ENCODE results near the gene FIZ1.
"Not testable (repeated sequence)": the region's sequence is repeated elsewhere in the genome, so short reads cannot be mapped to it uniquely, and the experiment has no call there.

The FIZ1 gene

GRCh38 chr19:55594996-55595545 lies 4.2 kb downstream of the FIZ1 start:
- DNase-seq (ENCODE audit: low spot score): no peak

DNA sequence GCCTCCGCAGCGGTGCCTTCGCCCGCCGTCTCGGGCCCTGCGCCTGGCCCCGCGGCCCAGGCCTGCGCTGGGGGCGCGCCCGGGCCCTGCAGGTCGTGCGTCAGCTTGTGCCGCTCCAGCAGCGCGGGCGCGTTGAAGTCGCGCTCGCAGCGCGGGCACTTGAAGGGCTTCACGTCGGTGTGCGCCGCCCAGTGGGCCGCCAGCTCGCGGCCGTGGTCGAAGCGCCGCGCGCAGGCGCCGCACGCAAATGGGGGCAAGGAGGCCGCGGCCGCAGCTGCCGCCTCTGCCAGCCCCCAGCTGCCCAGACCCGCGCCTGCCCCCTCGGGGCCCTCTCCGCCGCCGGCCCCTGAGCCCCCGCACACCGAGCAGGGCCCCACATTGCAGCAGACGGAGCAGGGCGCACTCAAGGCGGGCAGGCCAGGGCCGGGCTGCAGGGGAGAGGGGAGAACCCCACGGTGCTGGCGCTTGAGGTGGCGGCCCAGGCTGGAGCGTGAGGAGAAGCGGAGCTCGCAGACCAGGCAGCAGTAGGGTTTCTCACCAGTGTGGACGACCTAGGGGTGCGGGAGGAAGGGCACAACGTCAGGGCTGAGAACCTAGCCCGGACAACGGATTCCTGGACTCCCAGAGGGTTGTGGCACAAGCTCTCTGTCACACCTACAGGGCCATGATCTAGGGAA lies 6.1 kb downstream of the FIZ1 start:
- DNase-seq (ENCODE audit: low spot score): no peak

- DNase-seq (ENCODE audit: low spot score): no peak
Measured at GRCh38 chr19:55592391-55593090, 6.8 kb downstream of the FIZ1 start.

GRCh38 chr19:55591555-55591954 lies 7.8 kb downstream of the FIZ1 start:
- no peak for DNase-seq (ENCODE audit: low spot score)

GRCh38 chr19:55590617-55591016 lies 8.7 kb downstream of the FIZ1 start:
- peak; percentile 13 for DNase-seq (ENCODE audit: low spot score)

GRCh38 chr19:55590109-55590508 lies 9.2 kb downstream of the FIZ1 start:
- no peak for DNase-seq (ENCODE audit: low spot score)

DNA sequence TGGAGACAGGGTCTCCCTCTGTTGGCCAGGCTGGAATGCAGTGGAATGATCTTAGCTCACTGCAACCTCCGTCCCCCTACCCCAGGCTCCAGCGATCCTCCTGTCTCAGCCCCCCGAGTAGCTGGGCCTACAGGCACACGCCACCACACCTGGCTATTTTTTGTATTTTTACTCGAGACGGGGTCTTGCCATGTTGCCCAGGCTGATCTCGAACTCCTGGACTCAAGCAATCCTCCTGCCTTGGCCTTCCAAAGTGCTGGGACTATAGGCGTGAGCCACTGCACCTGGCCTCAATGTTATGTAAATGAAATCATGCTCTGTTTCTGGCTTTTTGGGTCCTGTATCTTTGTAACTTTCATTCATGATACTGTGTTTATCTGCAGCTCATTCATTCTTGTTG lies 10.6 kb downstream of the FIZ1 start:
- no peak for DNase-seq (ENCODE audit: low spot score)

DNA sequence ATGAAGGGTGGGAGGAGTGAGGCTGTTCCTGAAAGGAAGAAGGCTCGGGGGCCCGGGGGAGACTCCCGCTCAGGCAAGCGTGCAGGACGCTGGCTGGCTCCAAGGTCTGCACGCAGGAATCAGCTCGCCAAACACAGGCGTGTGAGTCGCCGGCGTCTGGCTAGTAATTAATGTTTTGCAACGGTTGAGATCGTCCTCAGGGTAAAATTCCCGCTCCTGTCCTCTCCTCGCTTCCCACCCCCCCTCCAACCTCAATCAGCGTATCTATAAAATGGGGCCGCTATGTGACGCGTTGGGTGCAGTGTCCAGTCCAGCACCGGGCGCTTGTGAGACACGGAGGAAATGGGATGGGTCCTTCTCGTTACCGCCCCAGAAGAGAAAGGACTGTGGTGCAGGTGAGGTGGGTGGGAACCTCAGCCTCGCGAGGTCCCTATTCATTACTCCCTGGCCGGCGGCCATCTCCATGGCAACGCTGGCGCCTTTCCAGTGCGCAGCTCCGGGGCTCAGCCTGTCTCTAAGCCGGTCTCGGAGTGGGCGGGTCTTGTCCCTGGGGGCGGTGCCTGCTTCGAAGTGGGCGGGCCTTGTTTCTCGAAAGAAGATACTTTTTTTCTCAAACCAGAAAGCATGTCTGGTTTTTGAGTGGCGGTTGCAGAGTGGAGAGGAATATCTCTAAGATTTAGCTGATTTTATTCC lies 12.2 kb downstream of the FIZ1 start:
- DNase-seq (ENCODE audit: low spot score): peak; percentile 92

DNA sequence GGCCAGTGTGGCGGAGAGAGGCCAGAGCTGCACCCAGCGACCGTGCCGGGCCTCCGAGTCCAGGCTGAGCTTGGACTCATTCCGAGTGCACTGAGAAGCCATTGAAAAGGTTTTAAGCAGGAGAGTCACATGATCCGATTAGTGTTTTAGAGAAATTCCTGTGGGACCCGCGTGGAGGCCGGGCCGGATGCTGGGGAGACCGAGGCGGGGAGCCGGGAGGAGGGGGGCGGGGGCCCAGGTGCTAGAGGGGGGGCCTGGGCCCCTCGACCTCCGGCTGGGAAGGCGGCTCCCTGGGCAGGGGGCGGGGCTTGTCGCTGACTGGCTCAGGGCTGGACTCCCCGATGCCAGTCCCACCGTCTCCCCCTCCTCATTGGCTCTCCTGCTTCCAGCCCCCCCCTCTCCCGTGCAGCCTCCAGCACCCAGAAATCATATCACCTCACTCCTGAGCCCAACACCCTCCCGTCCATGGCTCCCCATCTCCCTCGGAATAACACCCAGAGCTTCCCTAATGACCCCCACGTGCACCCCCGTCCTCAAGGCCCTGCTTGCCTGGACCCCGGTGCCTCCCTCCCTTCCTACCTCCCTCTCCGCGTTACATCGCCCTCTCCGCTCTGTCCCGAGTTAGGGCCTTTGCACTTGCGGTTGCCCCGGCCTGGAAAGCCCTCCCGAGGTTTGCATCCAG lies 13.5 kb downstream of the FIZ1 start:
- DNase-seq (ENCODE audit: low spot score): no peak

DNA sequence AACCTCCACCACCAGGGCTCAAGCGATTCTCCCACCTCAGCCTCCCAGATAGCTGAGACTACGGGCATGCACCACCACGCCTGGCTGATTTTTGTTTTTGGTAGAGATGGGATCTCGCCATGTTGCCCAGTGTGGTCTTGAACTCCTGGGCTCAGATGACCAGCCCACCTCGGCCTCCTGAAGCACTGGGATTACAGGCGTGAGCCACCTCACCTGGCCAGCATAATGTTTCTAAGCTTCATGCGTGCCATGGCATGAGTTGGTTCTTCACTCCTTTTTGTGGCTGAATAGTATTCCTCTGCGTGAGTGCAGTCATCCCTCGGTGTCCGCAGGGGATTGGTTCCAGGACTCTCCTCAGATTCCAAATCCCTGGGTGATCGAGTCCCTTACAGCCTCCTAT lies 14.4 kb downstream of the FIZ1 start:
- no peak for DNase-seq (ENCODE audit: low spot score)

DNA sequence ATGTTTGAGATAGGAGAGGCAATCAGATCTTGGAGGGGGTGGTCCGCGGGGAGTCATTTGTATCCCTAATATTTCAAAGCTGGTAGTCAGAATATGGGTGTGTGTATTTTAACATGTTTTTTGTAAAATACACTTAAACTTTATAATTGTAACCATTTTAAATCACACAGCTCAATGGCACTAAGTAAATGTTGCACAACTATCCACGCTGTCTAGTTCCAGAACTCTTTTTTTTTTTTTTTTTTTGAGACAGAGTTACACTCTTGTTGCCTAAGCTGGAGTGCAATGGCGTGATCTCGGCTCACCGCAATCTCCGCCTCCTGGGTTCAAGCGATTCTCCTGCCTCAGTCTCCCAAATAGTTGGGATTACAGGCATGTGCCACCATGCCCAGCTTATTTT lies 15.4 kb downstream of the FIZ1 start:
- DNase-seq (ENCODE audit: low spot score): not testable (repeated sequence)

DNA sequence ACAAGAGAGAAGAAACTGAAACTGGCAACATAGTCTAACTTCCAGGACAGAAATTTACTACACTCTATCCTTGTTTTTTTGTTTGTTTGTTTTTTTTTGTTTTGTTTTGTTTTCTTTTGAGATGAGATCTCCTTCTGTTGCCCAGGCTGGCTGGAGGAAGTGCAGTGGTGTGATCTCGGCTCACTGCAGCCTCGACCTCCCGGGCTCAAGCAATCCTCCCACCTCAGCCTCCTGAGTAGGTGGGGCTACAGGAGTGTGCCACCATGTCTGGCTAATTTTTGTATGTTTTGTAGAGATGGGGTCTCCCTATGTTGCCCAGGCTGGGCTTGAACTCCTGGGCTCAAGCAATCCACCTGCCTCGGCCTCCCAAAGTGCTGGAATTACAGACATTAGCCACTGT lies 17.0 kb downstream of the FIZ1 start:
- DNase-seq (ENCODE audit: low spot score): not testable (repeated sequence)

DNA sequence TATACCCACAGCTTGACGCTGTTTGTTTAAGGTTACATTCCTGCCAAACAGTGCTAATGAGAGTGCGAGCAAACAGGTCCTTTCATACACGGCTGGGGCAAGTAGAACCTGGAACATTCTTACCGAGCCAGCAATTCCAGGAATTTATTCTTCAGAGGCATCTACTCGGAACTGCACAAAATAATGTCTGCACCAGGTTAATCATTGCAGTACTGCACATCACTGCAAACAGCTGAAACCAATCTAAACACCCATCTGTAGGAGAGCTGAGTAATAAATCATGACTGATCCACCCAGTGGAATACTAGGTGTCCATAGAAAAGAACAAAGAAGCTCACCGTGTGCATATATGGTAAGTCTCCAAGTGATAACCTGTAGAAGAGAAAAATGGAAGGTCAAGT lies 17.5 kb downstream of the FIZ1 start:
- DNase-seq (ENCODE audit: low spot score): no peak

DNA sequence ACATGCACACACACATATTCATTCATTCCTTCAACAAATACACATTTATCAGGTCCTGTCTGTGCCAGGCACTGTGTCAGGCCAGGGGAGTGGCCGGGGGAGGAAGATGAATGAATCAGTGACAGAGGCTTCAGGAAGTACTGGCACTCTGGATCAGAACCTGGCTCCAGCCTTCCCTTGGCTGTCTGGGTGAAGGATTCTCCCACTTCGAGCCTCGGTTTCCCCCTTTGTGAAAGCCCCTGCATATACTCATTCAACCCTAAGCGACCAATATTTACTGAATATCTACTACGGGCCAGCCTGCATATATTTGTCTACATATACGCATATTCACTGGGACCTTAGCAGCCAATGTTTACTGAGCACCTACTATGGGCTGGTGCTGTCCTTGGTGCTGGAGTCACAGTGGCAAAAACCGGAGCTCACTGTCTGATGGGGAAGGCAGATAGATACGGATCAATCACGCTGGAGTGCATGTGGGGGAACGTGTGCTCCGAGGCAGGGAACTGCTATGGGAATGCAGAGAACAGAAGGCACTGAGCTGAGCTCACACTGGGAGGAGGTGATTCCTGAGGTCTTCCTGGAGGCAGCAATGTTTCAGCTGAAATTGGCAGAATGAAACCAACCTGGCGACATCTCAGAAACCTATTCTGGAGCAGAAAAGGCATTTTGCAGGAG lies 18.0 kb downstream of the FIZ1 start:
- no peak for DNase-seq (ENCODE audit: low spot score)

- DNase-seq (ENCODE audit: low spot score): peak; percentile 85
Measured at GRCh38 chr19:55580628-55581144, 18.6 kb downstream of the FIZ1 start, which contains the start of gene ZNF579. ZNF579 (minus strand) TSS chr19:55580848; CDS start chr19:55579639, 1,209 bp downstream.

DNA sequence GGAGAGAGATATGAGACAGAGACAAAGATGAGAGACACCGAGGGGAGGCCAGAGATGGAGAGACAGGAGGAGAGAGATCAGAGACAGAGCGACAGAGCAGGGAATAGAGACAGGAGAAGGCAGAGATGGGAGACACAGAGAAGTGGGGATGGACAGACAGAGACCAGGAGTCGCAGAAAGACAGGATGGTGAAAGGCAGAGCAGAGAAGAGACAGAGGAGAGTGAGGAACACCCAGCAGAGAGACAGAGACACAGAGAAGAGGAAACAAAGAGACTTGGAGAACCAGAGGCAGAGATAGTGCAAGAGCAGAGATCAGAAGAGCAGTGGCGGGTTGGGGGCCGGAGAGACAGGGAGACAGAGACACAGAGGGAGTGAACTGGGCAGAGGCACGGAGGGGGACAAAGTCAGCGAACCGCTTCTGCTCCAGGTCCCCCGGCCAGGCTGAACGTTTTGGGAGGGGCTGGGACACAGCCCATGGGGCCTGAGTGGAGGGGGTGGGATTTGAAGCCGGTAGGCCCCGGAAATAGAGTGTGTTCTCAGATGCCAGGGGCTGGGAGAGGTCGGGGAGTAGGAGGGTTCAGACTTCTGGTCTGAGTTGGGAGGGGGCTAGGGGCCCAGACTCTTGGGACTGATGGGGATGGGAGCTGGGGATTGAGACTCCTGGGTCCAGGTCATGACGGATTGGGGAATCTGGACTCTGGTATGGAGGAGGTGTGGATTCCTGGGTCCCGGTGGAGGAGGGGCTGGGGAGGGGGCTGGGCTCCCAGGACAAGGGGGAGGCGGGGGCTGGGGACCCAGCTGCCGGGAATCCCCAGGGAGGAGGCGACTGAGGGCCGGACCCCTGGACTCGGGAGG lies 19.3 kb downstream of the FIZ1 start:
- DNase-seq (ENCODE audit: low spot score): no peak

DNA sequence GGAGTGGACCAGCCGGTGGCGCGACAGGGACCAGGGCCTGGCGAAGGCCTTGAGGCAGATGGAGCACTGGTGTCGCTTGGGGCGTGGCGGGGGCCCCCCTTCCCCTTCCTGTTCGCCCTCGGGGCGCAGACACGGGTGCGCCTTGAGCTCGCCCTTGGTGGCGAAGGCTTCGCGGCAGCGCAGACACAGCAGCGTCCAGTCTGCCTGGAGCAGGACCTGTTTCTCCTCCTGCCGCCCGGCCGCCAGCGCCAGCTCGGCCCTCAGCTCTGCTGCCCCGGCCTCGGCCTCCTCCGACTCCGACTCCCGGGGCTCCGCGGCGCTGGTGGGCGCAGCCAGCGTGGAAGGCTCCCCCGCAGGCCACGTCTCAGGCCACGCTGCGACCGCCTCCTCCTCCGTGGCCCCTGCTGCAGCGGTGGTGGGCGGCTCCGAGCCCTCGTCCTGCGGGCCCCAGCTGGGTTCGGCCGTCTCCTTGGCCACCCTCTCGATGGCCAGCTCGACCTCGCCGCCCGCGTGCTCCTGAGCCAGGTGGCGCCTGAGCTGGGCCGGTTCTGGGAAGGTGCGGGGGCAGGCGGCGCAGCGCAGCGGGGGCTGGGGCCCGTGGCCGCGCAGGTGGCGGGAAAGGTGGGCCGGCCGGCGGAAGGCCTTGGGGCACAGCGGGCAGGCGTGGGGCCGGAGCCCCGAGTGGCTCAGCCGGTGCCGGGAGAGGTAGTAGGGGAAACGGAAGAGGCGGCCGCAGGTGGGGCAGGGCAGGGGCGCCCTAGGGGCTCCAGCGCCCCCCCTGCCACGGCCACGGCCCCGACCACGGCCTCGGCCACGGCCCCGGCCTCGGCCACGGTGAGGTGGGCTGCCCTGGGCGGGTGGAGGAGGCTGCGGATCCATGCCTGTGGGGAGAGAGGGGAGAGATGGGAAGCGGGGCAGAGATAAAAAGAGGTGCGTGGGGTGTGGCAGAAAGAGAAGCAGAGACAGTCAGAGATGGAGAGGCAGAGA lies 20.3 kb downstream of the FIZ1 start:
- DNase-seq (ENCODE audit: low spot score): no peak

GRCh38 chr19:55578031-55578760 lies 21.1 kb downstream of the FIZ1 start:
- DNase-seq (ENCODE audit: low spot score): no peak

- no peak for DNase-seq (ENCODE audit: low spot score)
Measured at GRCh38 chr19:55576746-55577145, 22.6 kb downstream of the FIZ1 start.
